ENCODE data around the gene MAT2B.
A peak's percentile ranks its signal among the peaks of the same experiment; 100 is the strongest.
"Not testable (repeated sequence)": the region's sequence is repeated elsewhere in the genome, so short reads cannot be mapped to it uniquely, and the experiment has no call there.

Gene MAT2B

DNA sequence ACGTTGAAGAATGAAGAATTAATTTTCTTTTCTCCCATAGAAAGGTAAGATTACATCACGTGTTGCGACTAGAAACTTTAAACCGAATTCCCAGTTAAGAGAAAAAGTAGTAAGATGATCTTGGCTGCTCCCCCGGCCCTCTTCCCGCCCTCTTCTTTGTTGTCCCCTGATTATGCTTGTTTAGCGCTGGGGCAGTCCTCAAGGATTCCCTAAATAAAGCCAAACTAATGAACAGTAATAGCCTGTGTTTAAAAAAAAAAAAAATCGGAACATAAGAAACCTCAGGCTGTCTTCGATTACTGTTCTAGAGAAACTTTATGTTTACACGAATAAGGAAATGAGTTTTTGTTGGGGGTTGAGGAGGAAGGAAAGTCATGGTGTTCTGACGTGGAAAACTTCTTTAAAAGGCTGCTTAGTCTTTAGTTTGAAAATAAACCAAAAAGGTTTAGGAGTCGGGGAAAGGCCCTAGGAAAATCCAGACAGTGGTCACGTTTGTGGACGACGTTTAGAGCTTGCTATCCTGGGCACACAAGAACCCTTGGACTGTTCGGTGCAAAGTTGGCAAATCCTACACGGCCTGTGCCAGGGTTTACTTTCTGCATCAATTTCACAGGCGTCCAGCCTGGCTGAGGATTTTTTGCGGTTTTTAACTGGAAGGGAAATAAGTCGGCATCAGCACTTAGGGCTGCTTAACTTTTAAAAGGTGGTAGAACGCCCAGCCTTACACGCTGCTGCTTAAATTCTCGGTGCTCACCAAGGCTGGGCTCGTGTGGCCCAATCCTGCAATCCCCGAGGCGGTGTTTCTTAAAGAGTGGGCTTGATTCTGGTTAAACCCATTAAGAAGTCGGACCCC lies 1.1 kb upstream of the MAT2B start:
- peak; percentile 84 to 96 (median 92) for DNase-seq

DNA sequence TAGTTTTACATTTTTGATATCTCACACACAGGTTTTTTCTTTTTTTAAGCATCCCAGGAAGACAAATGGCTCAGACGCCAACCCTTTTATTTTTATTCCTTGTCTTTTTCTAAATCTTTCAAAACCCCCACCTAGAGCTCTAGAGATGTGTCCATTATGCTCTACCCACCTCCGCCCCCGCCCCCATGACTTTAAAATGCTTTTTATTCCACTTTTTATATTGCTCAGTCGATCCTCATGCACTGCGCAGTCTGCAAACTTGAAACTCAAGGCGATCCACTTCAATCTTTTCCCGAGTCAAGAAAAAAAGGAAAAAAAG lies 411 bp upstream of the MAT2B start:
- no peak for DNase-seq

DNA sequence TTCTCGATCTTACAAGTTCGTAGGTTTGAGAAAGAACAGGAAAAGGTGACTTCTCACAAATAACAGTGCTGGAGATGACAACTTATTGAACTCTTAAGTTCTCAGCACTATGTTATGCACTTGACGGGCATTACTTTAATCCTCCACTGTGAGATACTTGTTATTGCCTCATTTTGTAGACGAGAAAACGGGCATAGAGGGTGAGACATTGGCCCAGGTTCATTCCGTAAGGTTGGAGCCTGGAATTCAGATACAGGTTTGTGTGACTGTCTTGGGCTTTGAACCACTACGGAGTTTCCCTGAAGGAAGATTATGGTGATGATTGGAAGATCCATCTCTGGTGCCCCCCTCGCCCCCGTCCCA lies 657 bp downstream of the MAT2B start:
- DNase-seq, result no peak

DNA sequence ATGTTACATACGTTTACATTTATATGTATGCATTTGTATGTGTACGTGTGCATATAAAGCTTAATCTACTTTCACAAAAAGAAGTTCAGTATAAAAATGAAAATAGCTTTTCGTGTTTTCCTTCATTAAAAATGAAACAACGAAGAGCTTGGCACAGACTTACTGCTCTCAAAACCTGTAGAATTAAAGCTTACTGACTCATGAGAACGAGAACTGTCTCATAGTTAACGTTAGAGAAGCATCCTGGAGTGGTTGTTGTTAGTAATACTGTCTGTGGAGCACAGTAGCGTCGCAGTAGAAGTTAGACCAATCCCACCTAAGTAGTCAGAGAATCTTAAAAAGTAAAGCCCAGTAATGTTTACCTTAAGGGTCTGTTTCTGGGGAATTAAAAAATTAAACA lies 1.3 kb downstream of the MAT2B start:
- peak; percentile 46 to 62 (median 57) for DNase-seq

DNA sequence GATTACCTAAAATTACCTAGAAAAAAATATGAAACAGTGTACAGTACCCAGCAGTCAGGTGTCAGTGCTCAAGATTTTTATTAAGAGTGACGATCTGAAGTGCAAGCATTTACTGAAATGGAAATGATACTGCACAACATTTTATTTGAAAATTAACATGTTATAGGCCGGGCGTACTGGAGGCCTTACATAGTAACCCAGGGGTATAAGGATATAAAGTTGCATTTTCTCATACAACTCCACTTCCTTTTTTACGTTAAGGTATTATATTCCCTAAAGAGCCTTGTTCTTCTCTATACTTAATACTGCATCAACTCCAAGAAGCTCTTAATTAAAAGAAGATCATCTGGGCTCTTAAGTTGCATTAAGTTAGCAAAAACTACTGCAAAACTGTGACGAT lies 3.3 kb downstream of the MAT2B start:
- DNase-seq, result no peak

DNA sequence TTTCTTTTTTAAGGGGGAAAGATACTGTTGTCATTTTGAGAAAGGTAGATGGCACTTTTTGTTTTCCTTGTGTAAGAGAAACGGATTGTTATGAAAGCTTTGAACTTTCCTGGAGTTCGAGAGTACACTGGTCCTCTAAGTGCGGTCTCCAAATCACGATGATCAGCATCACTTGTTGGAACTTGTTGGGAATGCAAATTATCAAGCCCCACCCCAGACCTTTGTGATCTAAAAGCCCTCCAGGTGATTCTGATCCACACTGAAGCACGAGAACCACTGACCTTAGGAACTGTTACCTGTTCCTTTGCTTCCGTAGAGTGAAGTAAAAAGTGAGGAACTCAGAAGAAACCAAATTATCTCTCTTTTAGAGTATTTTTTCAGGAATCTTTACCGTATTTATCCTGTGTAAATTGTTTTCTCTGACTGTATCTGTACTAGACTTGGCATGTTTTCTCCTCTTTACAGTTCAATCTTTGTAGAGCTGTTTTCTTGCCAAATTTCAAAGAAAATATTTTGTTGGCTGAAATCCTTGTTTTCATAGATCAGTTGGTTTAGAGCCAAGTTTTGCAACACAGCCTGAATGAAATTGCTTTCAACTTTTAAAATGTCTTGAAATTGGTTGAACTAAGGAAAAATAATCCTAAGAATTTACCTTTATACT lies 4.0 kb downstream of the MAT2B start:
- peak in 1 of 3 donors; percentile 21 for DNase-seq

DNA sequence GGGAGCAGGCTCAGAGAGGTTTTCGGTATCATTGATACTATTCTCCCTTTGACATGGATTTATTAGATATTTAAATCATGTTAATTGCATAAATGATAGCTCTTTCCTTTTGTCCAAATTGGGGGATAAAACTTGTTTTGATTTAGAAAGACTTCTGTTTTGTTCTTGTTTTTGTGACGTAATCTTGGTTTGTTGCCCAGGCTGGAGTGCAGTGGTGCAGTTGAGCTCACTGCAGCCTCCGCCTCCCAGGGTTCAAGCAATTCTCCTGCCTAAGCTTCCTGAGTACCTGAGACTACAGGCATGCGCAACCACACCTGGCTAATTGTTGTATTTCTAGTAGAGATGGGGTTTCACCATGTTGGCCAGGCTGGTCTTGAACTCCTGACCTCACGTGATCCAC lies 7.1 kb downstream of the MAT2B start:
- no peak for DNase-seq

DNA sequence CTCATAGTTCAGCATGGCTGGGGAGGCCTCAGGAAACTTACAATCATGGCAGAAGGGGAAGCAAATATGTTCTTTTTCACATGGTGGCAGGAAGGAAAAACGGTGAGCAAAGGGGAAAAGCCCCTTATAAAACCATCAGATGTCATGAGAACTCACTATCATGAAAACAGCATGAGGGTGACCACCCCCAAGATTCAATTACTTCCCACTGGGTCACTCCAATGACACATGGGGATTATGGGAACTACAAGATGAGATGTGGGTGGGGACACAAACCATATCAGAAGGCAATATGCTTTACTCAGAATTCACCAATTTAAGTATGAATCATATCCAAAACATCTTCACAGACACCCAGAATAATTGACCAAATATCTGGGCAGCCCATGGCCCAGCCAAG lies 19.7 kb downstream of the MAT2B start:
- DNase-seq, result peak; percentile 9 to 40 (median 21)

DNA sequence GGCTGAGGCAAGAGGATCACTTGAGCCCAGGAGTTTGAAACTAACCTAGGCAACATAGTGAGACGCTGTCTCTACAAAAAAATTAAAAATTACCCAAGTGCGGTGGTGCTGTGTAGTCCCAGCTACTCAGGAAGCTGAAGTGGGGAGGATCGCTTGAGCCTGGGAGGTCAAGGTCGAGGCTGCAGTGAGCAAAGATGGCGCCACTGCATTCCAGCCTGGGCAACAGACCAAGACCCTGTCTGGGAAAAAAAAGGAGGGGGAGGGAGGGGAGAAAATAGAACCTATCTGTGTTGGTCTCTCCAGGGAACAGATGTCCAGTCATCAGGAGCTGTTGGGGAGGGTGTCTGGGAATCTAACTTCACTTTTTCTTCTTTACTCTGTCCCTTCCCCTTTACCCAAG lies 24.3 kb downstream of the MAT2B start:
- no peak for DNase-seq

DNA sequence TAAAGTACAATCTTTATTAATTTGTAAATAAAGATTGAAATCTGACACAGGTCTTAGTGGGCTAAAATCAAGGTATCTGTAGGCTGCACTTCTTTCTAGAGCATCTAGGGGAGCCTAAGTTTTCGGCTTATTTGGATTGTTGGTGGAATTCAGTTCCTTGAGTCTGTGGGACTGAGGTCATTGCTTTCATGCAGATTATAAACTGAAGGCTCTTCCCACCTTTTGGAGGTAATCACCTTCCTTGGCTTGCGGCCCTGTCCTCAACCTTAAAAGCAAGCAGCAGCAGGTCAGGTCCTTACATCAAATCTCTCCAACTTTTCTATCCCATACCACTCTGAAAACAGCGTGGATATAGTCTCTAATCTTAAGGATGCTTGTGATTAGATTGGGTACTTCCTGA lies 25.9 kb downstream of the MAT2B start:
- DNase-seq, result no peak

DNA sequence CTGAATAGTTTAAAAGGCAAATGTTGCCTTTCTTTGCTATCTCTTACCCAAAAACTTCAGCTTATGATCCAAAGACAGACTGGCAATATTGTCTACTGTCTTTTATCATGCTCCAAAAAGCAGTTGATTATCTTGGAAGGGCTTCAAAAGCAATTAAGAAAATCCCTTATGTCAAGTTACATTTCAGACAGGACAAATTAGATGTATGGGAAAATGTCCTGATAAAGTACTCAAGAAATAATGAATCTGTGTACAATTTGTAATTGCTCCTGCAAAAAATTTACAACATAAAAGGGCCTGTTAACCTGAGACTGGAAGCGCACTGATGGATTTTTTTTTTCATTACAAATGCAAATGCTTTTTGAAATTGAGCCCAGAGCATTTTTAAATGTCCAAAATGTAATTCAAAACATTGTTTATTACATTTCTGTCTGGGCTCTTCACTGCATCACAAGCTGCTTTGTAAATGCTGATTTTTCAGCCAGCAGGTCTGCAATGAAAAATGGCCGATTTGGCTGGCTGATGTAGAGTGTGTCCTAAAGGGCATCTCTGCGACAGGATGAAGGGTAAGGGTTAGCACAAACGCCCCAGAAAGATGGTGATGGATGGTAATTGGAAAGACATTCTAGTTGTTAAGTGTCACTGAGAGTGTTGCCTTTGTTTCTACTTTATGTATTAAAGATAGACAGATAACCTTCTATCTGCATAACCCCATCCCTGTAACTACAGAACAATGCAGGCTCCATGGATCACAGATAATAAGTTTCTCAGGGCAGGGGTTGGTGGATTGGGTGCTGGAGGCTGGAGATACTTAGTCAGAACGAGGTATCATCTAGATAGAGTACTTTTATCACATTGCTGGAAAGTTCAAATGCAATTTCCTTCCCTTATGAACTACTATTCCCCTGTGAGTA lies 27.0 kb downstream of the MAT2B start:
- no peak for DNase-seq

DNA sequence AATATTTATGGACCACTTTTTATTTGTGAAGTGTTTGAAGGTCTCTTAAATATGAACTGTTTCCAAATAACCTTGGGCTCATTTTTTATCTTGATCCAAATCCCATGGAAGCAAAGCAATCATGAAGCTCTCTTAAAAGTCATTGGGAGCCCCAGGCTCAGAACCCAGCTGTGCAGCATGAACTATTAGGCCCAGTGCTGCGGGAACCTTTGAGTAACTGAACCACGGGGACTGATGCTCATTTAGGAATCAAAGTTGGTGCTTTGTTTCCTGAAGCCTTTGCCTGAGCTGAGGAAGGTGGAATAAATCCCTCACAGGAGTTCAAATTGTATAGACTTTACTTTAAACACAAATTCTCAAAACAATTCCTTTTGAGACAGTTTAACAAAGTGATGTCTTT lies 27.8 kb downstream of the MAT2B start:
- no peak for DNase-seq

DNA sequence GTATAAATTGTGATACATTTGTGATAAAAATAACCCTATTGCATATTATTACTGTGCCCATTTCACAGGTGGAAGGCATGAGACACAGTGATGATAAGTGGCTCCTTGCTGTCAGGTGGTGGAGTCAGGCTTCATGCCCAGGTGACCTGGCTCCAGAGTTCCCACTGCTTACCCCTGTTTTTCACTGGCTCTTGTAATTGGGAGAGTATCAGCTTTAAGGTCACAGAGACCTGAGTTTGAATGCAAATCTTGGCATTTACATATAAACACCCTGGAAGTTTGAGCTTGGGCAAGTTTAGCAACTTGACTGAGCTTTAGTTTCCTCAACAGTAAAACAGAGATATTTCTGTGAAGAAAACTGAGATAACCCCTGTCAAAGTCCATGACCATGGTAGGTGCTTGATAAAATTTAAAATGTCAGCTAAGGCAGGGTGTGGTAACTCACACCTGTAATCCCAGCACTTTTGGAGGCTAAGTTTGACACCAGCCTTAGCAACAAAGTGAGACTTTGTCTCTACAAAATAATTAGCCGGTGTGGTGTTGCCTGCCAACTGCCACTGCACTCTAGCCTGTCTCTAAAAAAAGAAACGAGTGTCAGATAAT lies 29.2 kb downstream of the MAT2B start:
- no peak for DNase-seq

DNA sequence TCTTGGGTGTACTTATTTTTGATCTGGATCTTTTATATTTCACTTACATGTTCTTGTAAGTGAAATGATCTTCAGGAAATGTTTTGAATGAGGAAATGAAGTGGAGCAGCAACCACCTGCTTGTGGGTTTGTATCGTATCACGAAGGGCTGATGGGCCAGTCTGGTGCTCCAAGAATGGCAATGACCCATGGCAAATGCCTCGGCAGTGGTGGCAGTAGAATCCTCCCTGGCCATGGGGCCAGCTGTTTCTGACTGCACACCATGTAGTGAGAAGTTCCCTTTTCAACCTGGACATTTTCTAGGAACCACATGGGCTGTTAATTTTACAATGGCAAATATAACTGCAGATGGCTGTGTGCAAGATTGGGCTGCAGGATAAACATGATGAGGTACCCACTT lies 29.9 kb downstream of the MAT2B start:
- no peak for DNase-seq

DNA sequence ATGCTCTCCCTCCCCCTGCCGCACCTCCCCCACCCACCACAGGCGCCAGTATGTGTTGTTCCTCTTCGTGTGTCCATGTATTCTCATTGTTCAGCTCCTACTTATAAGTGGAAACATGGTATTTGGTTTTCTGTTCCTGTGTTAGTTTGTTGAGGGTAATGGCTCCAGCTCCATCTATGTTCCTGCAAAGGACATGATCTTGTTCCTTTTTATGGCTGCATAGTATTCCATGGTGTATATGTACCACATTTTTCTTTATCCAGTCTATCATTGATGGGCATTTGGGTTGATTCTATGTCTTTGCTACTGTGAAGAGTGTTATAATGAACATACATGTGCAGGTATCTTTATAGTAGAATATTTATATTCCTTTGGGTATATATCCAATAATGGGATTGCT lies 31.0 kb downstream of the MAT2B start:
- not testable (repeated sequence) for DNase-seq

DNA sequence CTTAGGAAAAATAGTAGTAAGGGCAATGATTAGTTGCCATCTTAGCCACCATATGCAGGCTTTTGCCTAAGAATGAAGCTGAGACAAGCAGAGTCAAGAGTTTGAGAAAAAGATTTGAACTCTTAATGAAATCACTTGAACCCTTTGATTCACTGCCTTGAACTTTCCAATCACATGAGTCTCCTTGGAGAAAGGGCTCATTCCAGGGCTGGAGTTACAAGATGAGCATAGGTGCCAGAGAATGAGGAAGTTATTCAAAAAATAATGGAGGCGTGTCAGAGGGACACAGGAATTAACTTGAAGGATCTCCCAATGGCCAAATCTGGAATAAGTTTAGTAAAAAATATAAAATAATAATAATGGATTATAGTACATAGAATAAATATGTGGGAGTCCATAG lies 35.3 kb downstream of the MAT2B start:
- no peak for DNase-seq

DNA sequence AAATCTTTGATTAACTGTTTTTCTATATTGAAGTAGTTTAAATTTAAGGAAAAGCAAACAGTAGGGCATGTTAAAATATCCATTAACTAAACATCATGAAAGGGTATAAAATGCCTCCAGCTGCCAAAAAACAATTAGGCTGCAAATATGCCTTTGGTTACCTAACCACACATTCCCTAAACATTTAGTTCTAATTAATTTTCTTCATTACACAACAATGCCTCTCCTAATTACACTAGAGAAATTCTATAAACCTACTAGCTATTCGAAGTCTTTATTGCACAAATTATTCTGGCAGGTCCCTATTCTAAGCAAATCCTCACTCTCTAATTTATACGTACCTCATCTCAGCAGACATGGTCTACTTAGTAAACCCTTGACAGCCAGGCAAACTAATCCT lies 37.4 kb downstream of the MAT2B start:
- no peak for DNase-seq

DNA sequence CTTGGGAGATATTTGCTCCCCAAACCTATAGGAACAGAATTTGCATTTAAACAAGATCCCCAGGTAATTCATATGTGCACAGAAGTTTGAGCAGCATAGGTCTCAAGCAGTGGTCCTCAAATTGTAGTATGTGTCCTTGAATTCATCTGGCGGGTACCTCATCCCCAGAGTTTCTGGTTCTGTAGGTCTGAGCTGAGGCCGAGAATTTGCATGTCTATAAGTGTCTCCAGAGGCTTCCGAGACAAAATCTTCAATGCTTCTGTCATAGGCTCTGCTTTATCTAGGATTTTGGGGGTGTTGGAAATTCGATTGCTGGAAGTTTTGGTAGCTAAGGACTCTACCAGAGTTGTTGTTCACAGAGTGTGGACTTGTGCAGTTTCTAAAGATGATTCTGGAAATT lies 38.6 kb downstream of the MAT2B start:
- DNase-seq, result no peak

DNA sequence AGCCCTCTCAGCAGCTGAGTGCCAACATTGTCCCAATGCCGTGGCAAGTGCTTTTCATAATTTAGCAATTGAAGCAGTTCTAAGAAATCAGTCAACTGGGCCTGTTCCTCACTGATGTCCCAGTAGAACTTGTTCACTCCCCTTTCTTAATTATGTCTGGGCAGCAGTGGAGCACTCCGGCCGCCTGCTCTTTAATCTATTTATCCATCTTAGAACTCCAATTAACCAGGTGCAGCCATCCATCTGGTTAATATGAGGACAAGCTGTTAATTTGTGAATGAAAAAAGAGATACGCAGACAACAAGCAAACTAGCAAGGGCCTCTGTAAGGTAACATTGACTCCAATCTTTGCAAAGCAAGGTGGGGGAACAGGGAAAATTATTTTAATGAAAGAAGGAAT lies 39.4 kb downstream of the MAT2B start:
- no peak for DNase-seq

DNA sequence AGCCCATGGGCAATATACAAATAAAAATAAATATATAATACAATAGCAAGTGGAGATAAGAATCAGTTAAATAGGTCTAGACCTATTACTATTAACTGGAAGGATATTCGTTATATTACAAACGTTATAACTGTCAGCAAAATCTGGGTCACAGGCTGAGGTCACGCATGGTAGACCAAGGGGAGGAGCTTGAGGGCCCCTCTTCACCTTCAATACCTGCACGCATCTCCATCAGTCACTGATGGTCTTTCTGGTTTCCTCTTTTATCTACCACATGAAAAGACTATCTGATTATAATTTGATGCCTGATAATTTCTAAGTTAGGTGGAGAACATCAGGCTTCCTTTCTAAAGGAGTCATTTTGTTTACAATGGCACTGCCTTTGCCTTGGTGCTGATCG lies 43.2 kb downstream of the MAT2B start:
- DNase-seq, result no peak

DNA sequence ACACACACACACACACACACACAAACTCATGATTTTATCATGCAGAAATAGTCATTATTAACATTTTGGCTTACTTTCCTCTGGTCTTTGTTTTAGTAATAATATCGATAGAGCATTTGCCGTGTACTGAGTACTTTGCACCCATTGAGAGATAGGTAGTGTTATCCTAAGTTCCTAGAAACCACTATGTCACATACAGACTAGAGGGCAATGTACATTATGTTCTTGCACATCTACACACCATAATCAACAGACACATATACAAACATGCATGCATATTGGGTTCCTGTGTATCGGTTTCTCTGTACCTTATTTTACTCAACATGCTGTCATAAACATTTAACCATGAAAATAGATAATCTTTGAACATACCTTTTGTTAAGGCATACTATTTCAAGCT lies 45.7 kb downstream of the MAT2B start:
- no peak for DNase-seq

DNA sequence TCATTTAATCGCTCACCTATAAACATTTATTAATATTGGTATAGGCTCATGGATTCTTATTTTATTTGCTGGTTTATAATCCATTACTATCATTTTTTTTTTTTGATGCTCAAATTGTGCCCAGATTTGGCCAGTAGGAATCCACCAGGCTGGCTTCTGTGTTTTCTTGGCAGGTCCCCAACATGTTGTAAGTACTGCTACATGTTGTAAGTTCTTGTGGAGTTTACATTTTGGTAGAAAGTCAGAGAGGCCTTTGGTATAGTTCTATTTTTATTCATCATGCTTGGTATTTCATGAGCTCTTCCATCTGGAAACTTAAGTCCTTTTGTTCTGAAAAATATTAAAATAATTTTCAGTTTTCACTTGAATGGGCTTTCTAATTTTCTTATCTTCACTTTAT lies 47.1 kb downstream of the MAT2B start:
- DNase-seq, result no peak

DNA sequence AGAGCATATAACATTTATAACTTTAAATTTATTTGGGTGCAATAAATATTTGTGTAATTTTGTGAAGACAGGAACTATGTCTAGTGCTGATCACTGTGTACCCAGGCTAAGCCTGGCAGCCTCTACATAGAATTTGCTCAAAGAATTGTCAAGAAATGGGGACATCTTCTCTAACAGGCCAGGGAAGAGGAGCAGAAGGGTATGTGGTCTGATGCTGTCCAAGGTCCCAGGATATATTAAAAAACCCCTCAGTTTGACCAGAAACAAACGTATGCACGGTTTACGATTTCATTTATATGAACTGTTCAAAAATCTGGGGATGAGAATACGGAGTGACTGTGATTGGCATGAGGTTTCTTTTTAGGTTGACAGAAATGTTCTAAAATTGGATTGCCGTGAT lies 55.9 kb downstream of the MAT2B start:
- no peak for DNase-seq

All from suppressor macrophage treated with lipopolysaccharide for 1 hour (primary cell).